Choroid plexus epithelial cell (primary cell): ENCODE results near the gene MUC5B.

ENCODE experiments used
- DNase-seq: peaks from one replicate; pipeline ENCODE4 v3.0.0-alpha.2; 2010; ENCODE audit warnings: low read depth
- H3K4me3 ChIP-seq: 2 replicates; pipeline ENCODE4 v1.5.1; 2011; ENCODE audit warnings: low read depth, mild to moderate bottlenecking, control low read depth, low read length, moderate library complexity
- CTCF ChIP-seq: conservative IDR thresholded peaks from 2 replicates; pipeline ENCODE4 v1.5.1; 2011; ENCODE audit warnings: low read depth, mild to moderate bottlenecking, control low read depth, inconsistent platforms, low read length, moderate library complexity

MUC5B gene

GRCh38 chr11:1304380-1304779, 81.5 kb downstream of the MUC5B start:
- no peak for DNase-seq
- TF ChIP-seq CTCF: no peak
- H3K4me3 ChIP-seq: no peak overlapping the region

- no peak overlapping the region for H3K4me3 ChIP-seq
- TF ChIP-seq CTCF: no peak
- DNase-seq: no peak
Observed at GRCh38 chr11:1305063-1305495, 82.2 kb downstream of the MUC5B start.

GRCh38 chr11:1305501-1306056, 82.7 kb downstream of the MUC5B start:
- no peak for TF ChIP-seq CTCF
- DNase-seq: no peak
- H3K4me3 ChIP-seq: no peak overlapping the region

- TF ChIP-seq CTCF: no peak
- no peak overlapping the region for H3K4me3 ChIP-seq
- no peak for DNase-seq
Observed at GRCh38 chr11:1306186-1307162, 83.6 kb downstream of the MUC5B start.

- no peak overlapping the region for H3K4me3 ChIP-seq
- DNase-seq: no peak
Observed at GRCh38 chr11:1307163-1307870, 84.5 kb downstream of the MUC5B start.

More at GRCh38 chr11:1307163-1307870, 84.5 kb downstream of the MUC5B start:
- no peak for TF ChIP-seq CTCF
